ENCODE measurements around the gene USH1G.
A peak's percentile ranks its signal among the peaks of the same experiment; 100 is the strongest.

USH1G gene

DNA sequence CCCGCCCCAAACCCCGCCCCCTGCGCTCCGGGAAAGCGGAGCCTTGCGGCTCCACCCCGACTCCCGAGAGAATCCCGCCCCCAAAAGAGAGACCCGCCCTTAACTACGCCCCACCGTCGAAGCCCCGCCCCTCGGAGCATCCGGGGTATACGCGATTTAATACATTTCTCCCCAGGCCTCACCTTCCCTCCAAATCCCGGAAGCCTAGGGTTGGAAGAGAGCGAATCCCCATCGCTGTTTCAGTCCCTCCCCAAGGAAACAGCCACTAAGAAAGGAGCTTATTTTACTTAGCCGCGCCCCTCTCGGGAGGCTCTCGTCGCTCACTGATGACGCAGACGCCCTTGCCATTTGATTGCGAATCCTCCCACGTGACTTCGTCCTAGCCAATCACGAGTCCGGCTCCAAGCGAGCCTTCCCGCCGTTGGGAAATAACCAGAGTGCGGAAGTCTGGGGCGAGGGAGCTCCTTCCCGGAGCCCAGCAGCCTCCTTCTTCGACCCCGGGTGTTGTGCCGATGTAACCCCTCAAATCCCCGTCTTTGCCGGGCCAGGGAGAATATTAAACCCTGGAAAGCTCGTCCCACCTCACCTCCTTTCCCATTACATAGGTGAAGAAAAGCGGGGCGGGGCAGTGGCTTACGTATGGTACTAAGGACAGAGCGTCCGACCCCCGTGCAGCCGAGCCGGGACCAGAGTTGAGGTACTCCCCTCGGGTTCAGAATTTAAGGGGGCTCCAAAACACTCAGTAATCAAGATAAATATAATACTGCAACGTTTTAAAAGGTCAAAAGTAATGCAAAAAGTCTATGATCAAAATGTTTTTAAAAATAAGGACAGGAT lies 49.8 kb downstream of the USH1G start:
- no peak for TF ChIP-seq GABPA (IDR thresholded peaks at IDR 0.05; ENCODE audit: low read depth)
- TF ChIP-seq, protein P1, sequence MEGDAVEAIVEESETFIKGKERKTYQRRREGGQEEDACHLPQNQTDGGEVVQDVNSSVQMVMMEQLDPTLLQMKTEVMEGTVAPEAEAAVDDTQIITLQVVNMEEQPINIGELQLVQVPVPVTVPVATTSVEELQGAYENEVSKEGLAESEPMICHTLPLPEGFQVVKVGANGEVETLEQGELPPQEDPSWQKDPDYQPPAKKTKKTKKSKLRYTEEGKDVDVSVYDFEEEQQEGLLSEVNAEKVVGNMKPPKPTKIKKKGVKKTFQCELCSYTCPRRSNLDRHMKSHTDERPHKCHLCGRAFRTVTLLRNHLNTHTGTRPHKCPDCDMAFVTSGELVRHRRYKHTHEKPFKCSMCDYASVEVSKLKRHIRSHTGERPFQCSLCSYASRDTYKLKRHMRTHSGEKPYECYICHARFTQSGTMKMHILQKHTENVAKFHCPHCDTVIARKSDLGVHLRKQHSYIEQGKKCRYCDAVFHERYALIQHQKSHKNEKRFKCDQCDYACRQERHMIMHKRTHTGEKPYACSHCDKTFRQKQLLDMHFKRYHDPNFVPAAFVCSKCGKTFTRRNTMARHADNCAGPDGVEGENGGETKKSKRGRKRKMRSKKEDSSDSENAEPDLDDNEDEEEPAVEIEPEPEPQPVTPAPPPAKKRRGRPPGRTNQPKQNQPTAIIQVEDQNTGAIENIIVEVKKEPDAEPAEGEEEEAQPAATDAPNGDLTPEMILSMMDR (IDR thresholded peaks at IDR 0.05; ENCODE audit: insufficient read depth, low read length) = no peak
- TF ChIP-seq REST (IDR thresholded peaks at IDR 0.05; ENCODE audit: insufficient replicate concordance, low read depth) = peak; percentile 59
- peak; percentile 84 for TF ChIP-seq SPI1 (IDR thresholded peaks at IDR 0.05; ENCODE audit: borderline replicate concordance, low read depth)
- peak; percentile 99 for TF ChIP-seq POLR2AphosphoS5 (IDR thresholded peaks at IDR 0.05; ENCODE audit: low read depth)
- peak overlapping the region; percentile 91 for H3K27ac ChIP-seq (replicated peaks)
- DNase-seq (ENCODE audit: low read depth in 1 of 2, low spot score in 1 of 2) = peak; percentile 99 to 100
- peak overlapping the region; percentile 62 for H3K4me3 ChIP-seq (replicated peaks; ENCODE audit: insufficient read depth, low read length)
- no peaks in the 10 kb centered on the region for H3K27me3 ChIP-seq (ENCODE audit: insufficient read depth, poor library complexity, severe bottlenecking)

DNA sequence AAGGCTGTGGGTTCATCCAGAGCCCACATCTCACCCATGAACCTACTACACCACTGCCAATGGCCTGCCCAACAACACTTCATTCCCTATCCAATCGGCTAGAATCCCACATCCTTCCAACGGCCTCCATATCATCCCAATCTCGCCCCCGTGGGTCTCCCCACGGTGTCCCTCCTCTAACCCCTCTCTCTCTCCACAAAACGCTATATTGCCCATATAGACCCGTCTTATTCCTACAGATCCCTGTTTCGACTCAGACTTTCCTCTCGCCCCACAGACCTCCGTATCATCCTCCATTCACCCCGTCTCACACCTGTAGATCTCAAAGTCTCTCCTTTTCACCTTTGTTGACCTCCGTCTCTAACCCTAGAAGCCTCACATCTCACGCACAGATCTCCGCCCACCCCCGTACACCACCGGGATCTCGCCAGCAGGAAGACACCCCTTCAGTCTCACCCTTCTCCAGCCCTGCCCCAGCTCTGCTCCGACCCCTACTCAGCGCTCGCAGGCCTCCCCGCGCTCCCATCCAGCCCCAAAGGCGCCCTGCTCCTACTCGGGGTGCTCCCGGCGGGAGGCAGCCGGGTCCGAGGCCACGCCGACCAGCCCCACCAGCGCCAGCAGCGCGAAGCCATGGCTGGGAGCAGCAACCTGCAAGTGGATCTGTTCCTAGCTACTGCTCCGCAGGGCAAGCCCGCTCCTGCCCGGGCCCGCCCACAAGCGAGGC lies 50.6 kb downstream of the USH1G start, which contains the start of gene FDXR:
TSS of gene FDXR (minus strand) at position 682 of the 724 bp plus-strand sequence. CDS start at position 632, 50 bp downstream.
- TF ChIP-seq GABPA (IDR thresholded peaks at IDR 0.05; ENCODE audit: low read depth) (no peak), SPI1 (IDR thresholded peaks at IDR 0.05; ENCODE audit: borderline replicate concordance, low read depth) (no peak), REST (IDR thresholded peaks at IDR 0.05; ENCODE audit: insufficient replicate concordance, low read depth) (no peak), POLR2AphosphoS5 (IDR thresholded peaks at IDR 0.05; ENCODE audit: low read depth) (no peak; the same call in 1 of the 2 replicates)
- TF ChIP-seq, protein P1 (IDR thresholded peaks at IDR 0.05; ENCODE audit: insufficient read depth, low read length) = no peak
- H3K27ac ChIP-seq (replicated peaks) = peak within 1 kb of the TSS; percentile 91
- peak within 1 kb of the TSS; percentile 62 for H3K4me3 ChIP-seq (replicated peaks; ENCODE audit: insufficient read depth, low read length)
- DNase-seq (ENCODE audit: low read depth in 1 of 2, low spot score in 1 of 2) = no peak
- no peaks in the 10 kb centered on the region for H3K27me3 ChIP-seq (ENCODE audit: insufficient read depth, poor library complexity, severe bottlenecking)

DNA sequence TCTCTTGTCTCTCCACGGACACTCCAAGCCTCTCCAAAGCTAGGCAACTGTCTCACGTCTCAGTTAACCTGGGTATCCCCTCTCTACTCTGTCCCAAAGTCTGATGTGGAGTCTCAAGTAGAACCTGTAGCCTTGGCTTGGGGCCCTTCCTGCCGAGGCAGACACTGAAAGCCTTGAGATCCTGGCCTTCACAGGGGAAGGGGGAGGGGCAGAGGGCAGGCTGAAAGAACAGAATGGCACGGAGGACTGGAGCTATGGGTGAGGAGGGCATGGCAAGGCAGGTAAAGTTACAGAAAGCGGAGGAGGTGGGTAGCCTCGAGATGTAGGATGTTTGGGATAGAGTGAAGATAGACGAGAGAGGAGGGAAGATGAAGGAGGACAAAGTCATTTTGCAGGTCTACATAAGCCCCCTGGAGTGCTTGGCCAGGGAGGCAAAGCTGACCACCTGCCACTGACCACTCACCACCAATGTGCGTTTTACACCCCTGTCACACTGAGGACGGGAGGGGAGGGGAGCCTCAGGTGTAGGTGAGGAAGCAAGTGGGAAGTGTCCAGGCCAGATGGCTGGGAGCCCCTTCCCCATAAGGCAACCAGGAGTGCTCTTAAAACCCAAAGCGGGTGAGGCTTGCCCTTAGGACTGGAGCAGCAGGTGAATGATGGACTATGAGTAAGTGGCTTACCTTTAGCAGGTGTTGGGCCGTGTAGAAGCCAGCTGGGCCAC lies 51.5 kb downstream of the USH1G start:
- H3K4me3 ChIP-seq (replicated peaks; ENCODE audit: insufficient read depth, low read length) = no peak overlapping the region
- no peaks in the 10 kb centered on the region for H3K27me3 ChIP-seq (ENCODE audit: insufficient read depth, poor library complexity, severe bottlenecking)
- DNase-seq (ENCODE audit: low read depth in 1 of 2, low spot score in 1 of 2) = no peak
- H3K27ac ChIP-seq (replicated peaks) = no peak overlapping the region
- TF ChIP-seq SPI1 (IDR thresholded peaks at IDR 0.05; ENCODE audit: borderline replicate concordance, low read depth) = no peak
- no peak for TF ChIP-seq GABPA (IDR thresholded peaks at IDR 0.05; ENCODE audit: low read depth)
- TF ChIP-seq POLR2AphosphoS5 (IDR thresholded peaks at IDR 0.05; ENCODE audit: low read depth) = no peak
- TF ChIP-seq, protein P1 (IDR thresholded peaks at IDR 0.05; ENCODE audit: insufficient read depth, low read length) = no peak
- no peak for TF ChIP-seq REST (IDR thresholded peaks at IDR 0.05; ENCODE audit: insufficient replicate concordance, low read depth)
